Stimulated activated CD8-positive, alpha-beta memory T cell treated with anti-CD3 and anti-CD28 coated beads, Interleukin-12 subunit alpha, Interleukin-12 subunit beta, amount 100 ng/mL, for 24 hours (primary cell): ENCODE data around the gene C11orf68.
"Not testable (repeated sequence)": the region's sequence is repeated elsewhere in the genome, so short reads cannot be mapped to it uniquely, and the experiment has no call there.

ENCODE experiments used
- DNase-seq: peaks from one replicate; pipeline ENCODE4 v3.0.0-alpha.2; 2020; ENCODE audit errors: extremely low read depth

C11orf68 gene

DNA sequence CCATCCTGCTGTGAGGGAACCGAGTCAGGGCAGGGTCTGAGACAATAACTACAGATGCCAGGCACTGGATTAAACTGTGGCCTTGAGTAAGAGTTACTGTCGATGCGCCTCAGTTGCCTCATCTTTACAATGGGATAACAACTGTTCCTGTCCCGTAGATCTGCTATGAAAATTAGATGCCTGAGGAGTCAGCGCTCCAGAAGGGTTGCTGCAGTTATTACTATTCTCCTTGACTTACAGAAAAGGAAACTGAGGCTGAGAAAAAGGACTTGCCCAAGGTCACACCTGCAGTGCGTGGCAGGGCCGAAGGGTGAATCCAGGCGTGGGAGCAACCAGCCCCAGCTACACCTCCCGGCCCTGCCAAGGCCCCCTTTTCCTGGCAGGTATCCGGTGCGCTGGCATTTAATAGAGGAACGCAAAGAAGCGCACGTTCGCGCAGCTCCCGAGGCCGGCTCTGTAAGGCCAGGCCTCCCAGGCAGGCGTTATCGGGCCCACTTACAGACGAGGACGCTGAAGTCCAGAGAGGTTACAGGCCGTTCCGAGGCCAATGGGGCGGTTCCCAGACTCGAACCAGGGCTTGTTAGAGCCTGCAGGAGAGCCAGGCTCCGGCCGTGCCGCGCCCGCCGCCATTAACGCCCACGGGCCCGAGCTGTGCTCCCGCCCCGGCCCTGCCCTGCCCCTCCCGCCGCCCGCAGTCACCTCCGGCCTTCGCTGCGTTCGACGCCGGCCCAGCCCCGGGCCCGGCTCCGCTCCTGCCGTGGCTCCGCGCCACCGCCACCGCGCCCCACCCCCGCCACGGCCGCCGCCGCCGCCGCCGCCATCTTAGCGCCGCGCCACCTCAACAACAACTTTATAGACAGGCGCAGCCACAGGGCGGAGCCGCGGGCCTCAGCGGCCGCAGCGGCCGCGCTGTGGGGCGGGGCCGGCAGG, at the start of gene C11orf68:
C11orf68 (minus strand) TSS at position 852 of the 930 bp plus-strand sequence; CDS start at position 821, 31 bp downstream.
- DNase-seq: peak; percentile 33

DNA sequence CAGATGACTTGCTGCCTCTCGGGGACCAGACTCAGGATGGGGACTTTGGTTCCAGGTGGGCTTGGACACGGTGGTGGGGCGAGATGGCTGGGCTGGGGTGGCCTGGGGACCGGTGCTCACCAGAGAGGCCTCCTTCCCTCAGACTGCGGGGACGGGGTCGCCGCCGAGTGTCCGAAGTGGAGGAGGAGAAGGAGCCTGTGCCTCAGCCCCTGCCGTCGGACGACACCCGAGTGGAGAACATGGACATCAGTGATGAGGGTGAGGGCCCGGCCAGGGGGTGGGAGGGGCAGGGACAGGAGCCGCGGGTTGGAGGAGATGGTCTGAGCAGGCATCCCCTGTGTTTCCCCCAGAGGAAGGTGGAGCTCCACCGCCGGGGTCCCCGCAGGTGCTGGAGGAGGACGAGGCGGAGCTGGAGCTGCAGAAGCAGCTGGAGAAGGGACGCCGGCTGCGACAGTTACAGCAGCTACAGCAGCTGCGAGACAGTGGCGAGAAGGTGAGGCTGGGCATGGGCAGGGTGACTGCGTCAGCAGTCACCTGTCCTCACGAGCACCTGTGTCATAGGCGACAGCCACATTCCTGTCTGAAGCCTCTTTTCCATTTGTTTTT, 48.6 kb upstream of the C11orf68 start:
- no peak for DNase-seq

DNA sequence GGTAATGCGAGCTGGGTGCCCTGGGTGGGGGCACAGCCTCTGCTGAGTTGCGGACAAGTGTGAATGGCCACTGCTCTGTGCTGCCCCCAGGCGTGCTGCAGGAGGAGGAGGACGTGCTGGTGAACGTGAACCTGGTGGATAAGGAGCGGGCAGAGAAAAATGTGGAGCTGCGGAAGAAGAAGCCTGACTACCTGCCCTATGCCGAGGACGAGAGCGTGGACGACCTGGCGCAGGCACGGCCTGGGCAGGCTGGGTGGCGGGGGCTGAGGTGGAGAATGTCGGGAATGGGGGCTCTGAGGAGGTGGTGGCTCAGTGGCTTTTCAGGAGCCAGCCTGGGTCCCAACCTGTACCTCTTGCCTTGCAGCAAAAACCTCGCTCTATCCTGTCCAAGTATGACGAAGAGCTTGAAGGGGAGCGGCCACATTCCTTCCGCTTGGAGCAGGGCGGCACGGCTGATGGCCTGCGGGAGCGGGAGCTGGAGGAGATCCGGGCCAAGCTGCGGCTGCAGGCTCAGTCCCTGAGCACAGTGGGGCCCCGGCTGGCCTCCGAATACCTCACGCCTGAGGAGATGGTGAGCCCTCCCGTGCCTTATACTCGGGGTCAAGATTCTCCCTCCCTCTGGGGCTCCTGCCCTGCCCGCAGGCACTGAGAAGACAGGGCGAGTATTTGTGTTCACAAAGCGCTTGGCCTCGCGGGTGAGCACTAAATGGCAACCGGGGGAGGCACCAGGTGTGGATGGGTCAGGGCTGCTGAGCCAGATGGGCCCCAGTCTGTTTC, 47.3 kb upstream of the C11orf68 start:
- no peak for DNase-seq

DNA sequence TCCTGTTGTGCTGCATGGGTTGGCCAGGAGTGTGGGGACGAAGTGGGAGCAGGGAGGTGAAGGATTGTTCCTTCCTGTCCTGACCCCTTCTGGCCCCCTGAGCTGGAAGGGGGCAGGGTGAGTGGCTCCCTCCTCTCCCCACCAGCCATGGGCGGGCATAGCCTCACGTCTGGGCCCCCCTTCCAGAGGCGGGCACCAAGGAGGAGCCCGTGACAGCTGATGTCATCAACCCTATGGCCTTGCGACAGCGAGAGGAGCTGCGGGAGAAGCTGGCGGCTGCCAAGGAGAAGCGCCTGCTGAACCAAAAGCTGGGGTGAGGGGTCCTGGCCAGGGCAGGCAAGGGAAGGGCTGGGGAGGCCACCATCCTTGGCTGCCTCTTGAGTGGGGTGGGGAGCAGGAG, 46.0 kb upstream of the C11orf68 start:
- DNase-seq: no peak

DNA sequence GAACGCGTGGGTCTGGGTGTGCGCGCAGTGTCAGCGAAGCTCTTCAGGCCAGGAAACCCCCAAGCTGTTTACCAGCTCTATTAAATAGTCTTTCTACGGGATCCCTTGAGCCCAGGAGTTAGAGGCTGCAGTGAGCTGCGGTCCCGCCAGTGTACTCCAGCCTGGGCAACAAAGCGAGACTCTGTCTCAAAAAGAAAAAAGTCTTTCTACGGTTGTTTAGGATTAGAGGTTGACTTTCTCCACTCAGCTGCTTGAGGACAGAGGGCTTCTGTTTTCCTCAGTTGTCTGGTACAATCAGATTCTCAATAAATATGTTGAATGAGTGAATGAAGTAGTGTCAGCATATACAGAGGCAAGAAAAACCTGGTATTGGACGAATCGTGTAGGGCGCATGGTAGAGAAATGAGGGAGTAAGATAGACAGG, 43.3 kb upstream of the C11orf68 start:
- DNase-seq: no peak

DNA sequence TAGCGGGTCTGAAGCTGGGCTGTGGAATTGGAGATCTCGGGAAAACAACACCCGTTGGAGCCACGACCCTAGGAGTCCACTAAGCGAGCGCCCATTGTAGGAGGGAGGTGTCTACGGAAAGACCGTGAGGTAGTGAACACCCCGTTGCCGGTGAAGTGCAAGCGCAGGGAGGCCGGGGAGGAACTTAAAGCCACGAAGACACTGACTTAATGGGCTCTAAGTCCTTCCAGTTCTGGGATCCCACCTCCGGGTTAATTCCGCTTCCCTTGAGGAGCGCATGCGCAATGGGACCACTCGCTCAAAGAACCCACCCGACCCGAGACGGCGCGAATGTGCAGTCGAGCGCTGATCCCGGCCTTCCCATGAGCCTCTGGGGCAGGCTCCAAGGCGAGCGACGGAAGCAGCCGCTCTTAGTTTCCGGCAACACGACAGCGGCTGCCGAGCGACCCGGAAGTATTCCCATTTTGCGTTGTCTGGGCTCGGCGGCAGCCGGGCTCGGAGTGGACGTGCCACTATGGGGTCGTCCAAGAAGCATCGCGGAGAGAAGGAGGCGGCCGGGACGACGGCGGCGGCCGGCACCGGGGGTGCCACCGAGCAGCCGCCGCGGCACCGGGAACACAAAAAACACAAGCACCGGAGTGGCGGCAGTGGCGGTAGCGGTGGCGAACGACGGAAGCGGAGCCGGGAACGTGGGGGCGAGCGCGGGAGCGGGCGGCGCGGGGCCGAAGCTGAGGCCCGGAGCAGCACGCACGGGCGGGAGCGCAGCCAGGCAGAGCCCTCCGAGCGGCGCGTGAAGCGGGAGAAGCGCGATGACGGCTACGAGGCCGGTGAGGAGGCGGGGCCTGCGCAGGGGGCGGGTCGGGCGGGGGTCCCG, 42.6 kb upstream of the C11orf68 start, which contains the start of gene SART1:
SART1 (plus strand) TSS at position 468 of the 874 bp plus-strand sequence; CDS start at position 515, 47 bp downstream.
- peak; percentile 95 for DNase-seq

DNA sequence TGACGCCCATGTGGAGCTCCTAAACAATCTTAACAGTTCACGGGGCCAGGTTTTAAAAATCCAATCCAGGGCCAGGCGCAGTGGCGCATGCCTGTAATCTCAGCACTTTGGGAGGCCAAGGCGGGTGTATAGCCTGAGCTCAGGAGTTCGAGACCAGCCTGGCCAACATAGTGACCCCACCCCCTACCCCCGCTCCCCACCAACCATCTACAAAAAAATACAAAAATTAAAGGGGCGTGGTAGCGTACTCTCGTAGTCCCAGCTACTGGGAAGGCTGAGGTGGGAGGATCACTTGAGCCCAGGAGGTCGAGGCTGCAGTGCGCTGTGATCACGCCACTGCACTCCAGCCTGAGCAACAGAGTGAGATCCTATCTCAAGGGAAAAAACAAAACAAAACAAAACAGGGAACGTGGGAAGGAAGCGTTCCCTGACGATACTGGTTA, 42.0 kb upstream of the C11orf68 start:
- DNase-seq: no peak

DNA sequence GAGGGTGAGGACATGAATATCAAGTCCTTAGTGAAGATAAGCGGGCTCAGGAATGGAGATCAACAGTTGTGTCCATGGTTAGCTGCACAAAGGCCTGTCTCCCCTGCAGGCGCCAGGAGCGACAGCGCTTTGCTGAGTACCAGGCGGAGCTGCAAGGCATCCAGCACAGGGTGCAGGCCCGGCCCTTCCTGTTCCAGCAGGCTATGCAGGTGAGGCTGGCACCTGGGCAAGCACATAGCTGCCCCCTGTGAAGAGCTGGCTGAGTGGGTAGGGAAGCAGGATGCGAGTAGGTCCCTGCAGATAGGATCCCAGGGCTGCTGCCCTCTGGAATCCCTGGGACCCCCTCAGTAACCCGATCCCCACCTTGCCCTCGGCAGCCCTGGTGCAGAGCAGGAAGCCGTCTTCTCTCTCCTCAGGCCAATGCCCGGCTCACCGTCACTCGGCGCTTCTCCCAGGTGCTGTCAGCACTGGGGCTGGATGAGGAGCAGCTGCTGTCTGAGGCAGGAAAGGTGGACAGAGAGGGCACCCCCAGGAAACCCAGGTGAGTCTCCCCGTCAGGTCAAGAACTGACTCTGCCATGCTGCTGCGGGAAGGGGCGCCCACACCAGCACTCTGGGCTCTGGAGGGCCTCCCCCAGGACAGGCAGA, 40.0 kb upstream of the C11orf68 start:
- no peak for DNase-seq

DNA sequence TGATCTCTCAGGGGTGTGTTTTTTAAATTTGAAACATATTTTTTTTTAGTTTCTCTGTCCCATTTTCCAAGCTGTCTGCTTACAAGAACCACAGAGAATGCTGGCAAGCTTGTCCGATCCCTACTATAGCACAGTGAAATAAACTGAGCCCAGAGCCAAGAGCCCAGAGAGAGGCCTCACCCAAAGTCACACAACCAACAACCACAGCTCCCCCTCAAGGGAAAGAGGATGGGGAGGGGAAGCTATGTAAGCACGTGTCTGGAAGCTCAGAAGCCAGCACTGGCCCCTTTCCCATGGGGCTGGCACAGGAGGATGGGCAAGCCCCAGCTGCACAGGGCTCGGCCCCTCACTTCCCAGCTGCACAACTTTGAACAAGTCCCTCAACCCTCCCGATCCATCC, 39.4 kb upstream of the C11orf68 start:
- no peak for DNase-seq

DNA sequence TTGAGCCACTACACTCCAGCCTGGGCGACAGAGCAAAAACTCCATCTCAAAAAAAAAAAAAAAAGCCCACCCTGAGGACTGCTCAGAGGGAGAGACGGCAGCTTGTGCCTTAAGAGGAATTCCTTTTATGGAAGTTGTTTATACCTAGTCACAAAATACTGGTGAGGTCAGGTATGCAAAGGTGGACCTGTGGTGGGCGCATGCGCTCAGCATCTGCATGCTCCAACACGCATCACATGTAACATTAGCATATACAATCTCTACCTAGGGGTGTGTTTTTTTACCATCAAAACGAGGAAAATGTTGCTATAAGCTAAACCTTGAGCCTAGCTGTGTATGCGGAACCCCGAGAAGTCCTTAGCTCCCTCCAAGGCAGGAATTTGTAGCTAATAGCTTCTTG, 35.9 kb upstream of the C11orf68 start:
- DNase-seq: no peak

DNA sequence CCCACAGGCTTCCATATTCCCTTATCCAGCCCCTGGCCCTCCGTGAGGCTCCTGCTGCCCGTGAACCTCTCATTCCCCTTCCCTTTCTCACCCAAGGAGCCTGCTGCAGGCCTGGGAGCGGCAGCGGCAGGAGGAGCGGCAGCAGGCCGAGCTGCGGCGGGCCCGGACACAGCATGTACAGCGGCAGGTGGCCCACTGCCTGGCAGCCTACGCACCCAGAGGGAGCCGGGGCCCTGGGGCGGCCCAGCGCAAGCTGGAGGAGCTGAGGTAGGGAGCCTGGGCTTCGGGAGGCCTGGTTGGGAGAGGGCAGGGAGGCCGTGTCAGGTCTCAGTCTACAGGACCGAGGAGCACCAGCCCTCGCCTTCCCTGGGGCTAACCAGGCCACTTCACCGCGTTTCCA, 34.6 kb upstream of the C11orf68 start:
- no peak for DNase-seq

DNA sequence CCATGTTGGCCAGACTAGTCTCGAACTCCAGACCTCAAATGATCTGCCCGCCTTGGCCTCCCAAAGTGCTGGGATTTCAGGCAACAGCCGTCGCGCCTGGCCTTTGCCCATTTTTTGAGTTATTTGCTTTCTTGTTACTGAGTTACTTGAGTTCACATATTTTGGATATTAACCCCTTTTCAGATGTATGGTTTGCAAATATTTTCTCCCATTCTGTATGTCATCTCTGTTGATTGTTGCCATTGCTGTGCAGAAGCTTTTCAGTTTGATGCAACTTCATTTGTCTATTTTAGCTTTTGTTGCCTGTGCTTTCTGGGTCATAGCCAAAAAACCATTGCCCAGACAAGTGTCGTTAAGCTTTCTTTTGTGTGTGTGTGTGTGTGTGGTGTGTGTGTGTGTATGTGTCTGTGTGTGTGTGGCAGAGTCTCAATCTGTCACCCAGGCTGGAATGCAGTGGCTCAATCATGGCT, 33.2 kb upstream of the C11orf68 start:
- no peak for DNase-seq

DNA sequence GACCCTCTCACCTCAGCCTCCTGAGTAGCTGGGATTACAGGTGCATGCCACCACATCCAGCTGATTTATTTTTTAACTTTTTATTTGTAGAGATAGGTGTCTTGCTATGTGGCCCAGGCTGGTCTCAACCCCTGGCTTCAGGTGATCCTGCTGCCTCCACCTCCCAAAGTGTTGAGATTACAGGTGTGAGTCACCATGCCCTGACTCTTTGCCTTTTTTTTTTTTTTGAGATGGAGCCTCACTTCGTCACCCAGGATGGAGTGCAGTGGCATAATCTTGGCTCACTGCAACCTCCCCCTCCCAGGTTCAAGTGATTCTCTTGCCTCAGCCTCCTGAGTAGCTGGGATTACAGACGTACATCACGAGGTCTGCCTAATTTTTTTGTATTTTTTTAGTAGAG, 32.8 kb upstream of the C11orf68 start:
- DNase-seq: not testable (repeated sequence)

DNA sequence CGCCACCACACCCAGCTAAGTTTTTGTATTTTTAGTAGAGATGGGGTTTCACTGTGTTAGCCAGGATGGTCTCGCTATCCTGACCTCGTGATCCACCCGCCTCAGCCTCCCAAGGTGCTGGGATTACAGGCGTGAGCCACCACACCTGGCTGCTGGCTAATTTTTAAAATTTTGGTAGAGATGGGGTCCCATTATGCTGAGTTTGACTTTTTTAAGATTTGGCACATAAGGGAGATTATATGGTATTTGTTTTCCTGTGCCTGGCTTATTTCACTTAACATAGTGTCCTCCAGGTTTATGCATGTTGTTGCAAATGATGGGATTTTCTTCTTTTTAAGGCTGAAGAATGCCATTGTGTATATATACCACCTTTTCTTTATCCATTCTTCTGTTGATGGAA, 31.8 kb upstream of the C11orf68 start:
- not testable (repeated sequence) for DNase-seq

DNA sequence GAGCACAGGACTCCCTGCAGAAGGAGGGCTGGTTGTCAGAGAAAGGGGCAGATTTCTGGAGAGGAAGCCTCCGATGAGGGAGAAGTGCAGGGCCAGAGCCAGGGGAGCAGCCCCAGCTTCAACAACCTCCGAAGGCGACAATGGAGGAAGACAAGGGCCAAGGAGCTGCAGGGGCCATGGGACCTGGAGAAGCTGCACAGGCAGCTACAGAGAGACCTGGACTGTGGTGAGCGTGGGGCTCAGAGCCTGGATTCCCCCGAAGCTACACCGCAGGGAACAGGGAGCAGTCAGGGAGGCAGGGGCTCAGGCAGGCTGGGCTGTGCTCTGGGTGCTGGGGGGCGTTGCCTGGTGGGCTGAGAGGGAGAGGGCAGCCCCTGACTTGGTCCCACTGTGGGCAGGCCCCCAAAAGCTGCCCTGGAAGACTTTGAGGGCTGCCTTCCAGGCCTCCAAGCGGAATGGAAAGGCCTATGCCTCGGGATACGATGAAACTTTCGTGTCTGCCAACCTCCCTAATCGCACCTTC, 28.8 kb upstream of the C11orf68 start:
- no peak for DNase-seq

DNA sequence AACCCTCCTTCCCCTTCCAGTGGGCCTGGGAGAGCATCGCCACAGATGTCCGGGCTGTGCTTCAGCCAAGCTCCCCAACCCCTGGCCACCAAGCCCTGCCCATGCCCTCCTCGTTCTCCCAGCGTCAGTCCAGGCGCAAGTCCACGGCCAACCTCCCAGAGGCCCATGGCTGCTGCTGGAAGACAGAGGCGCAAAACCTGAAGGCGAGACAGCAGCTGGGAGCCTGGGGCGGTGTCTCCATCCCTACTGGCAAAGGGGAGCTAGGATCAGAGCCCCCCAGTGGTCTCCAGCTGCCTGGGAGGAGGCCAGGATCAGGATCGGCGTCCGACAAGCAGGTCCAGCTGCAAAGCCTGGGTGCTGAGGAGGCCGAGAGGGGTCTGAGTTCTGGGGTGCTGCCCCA, 28.3 kb upstream of the C11orf68 start:
- no peak for DNase-seq

DNA sequence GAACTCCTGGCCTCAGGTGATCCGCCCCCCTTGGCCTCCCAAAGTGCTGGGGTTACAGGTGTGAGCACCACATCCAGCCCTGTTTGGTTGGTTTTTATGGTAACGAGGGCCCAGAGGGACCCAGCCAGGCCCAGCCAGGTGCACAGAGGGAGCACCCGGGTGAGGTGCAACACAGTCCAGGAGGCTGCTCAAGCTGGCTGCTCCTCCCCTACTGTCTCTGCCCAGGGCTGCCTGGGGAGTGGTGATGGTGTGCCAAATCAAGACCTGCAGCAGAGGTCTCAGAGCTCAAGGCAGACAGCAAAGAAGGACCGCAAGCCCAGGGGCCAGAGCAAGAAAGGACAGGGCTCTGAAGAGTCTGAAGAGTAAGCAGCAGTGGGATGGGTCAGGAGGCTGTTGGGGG, 27.8 kb upstream of the C11orf68 start:
- DNase-seq: no peak

DNA sequence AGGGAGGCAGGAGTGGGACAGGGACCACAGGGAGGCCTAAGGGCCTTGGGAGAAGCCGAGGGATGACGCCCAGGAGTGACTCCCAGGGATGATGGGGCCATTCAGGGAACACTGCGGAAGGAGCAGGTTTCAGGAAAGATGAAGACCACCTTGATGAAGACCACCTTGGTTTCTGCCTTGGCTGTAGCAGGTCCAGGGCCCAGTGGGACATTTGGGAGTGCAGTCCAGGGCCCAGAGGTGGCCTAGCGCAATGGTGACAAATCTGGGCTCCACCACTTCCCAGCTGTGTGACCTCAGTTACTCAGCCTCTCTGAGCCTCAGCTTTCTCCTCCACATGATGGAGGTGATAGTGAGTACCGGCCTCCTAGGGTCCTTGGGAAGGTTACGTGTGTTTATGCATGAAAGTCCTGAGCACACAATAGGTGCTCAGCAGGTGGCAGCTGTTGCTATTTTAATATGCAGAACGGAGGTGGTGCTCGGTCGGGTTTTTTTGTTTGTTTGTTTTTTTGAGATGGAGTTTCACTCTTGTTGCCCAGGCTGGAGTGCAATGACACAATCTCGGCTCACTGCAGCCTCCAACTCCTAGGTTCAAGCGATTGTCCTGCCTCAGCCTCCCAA, 27.2 kb upstream of the C11orf68 start:
- no peak for DNase-seq

DNA sequence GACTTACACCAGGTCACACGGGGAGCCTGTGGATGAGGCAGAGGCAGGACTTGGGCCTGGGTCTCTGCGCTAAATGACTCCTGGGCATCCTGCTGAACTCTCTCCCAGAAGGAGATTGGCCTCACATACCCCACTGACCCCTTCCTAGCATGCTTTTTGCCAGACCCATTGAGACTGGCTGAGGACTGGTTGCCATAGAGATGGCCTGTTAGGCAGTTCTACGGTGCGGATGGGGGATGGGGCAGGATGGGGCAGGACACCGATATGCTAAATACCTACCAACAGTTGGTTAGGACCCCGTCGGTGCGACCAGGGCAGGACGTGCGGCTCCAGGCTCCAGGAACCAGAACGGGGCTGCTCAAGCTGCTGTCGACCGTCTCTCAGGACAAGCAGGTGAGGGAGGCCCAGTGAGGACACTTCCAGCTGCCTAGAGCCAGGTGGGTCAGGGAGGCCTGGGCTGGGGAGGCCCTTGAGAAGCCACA, 26.6 kb upstream of the C11orf68 start, which contains the start of gene TSGA10IP:
TSGA10IP (plus strand) TSS at position 51 of the 482 bp plus-strand sequence; CDS start at position 247, 196 bp downstream.
- no peak for DNase-seq
